B cell (primary cell): ENCODE data around the gene TNIP1. TPM values are rescaled to one million over a fixed set of nuclear protein-coding genes. Genes with fewer than 3 reads are reported as not detected.

Source experiments
- ATAC-seq: fragments of 200-7000 bp; cut with Tn5 transposase; one replicate; pipeline ENCODE4 v1.10.0; 2021; ENCODE audit warnings: low read depth, mild to moderate bottlenecking, moderate number of reproducible peaks, moderate library complexity
- CTCF ChIA-PET: fragments of 350-600 bp; sonication (Branson Sonifier 250); formaldehyde crosslinking; loops from one replicate; lab custom pipeline; 2021; ENCODE audit warnings: antibody characterized with exemption, inconsistent platforms; lab: Charles Lee
- POLR2A ChIA-PET: fragments of 350-600 bp; sonication (Branson Sonifier 250); formaldehyde crosslinking; loops from one replicate; lab custom pipeline; 2021; ENCODE audit warnings: antibody characterized with exemption; lab: Charles Lee
- DNase-seq: peaks from one replicate; pipeline ENCODE4 v3.0.0; 2013
- H2AFZ ChIP-seq: 2 replicates; pipeline ENCODE4 v1.6.1; 2012; ENCODE audit warnings: mild to moderate bottlenecking, low read depth, low read length; ENCODE audit not compliant: insufficient read depth, poor library complexity, severe bottlenecking
- H3K27ac ChIP-seq, 2 donors: 1 replicate in 1 of 2; 2 replicates in 1 of 2; pipeline ENCODE4 v1.5.1; 2012 to 2013; ENCODE audit warnings: low read length in 2 of 2, mild to moderate bottlenecking in 2 of 2, moderate library complexity in 1 of 2
- H3K27me3 ChIP-seq, 4 experiments: fragments of 200-600 bp in 1 of 4; sonication (generic) in 1 of 4; replicated peaks in 1 of 4; 1 replicate in 2 of 4; 2 replicates in 2 of 4; pipeline versions ENCODE4 v1.6.1 to v1.7.0; 2013 to 2016; ENCODE audit warnings: low read length in 3 of 4, mild to moderate bottlenecking in 2 of 4, mixed read lengths in 1 of 4, moderate library complexity in 1 of 4; ENCODE audit not compliant: insufficient read depth in 4 of 4, control insufficient read depth in 3 of 4; ENCODE audit errors: control extremely low read depth in 1 of 4
- H3K36me3 ChIP-seq, 2 experiments: replicated peaks in 1 of 2; 1 replicate in 1 of 2; 2 replicates in 1 of 2; pipeline versions ENCODE4 v1.6.1 to v1.7.1; 2013; ENCODE audit warnings: low read length in 1 of 2; ENCODE audit not compliant: insufficient read depth in 2 of 2, control insufficient read depth in 1 of 2; ENCODE audit errors: control extremely low read depth in 1 of 2, extremely low read depth in 1 of 2
- H3K4me1 ChIP-seq, 2 donors: fragments of 200-600 bp in 1 of 2; sonication (generic) in 1 of 2; 1 replicate in 1 of 2; 2 replicates in 1 of 2; pipeline versions ENCODE4 v1.5.1 to v1.6.1; 2013 to 2017; ENCODE audit warnings: low read length in 2 of 2; ENCODE audit not compliant: control insufficient read depth in 2 of 2, insufficient read depth in 2 of 2
- H3K4me2 ChIP-seq: replicated peaks from 2 replicates; pipeline ENCODE3; 2012; ENCODE audit warnings: mild to moderate bottlenecking, low read depth, low read length; ENCODE audit not compliant: poor library complexity, severe bottlenecking
- H3K4me3 ChIP-seq, 5 experiments: fragments of 200-600 bp in 1 of 5; sonication (generic) in 1 of 5; 1 replicate in 3 of 5; 2 replicates in 2 of 5; pipeline versions ENCODE4 v1.5.1 to v1.7.0; 2011 to 2016; ENCODE audit warnings: low read length in 4 of 5, mild to moderate bottlenecking in 4 of 5, low read depth in 2 of 5, control low read depth in 1 of 5, moderate library complexity in 1 of 5; ENCODE audit not compliant: insufficient read depth in 1 of 5; ENCODE audit errors: control extremely low read depth in 1 of 5, extremely low read depth in 1 of 5
- H3K79me2 ChIP-seq: fragments of 200-600 bp; sonication (generic); one replicate; pipeline ENCODE4 v1.6.0; 2016; ENCODE audit warnings: low read length; ENCODE audit not compliant: control insufficient read depth, insufficient read depth
- H3K9ac ChIP-seq: fragments of 200-600 bp; sonication (generic); 2 replicates; pipeline ENCODE4 v1.6.1; 2017; ENCODE audit warnings: mild to moderate bottlenecking, low read length, moderate library complexity
- H3K9me3 ChIP-seq, 3 donors: one replicate each; pipeline versions ENCODE4 v1.6.1 to v1.7.1; 2013; ENCODE audit warnings: low read length in 2 of 3; ENCODE audit not compliant: control insufficient read depth in 2 of 3, insufficient read depth in 1 of 3; ENCODE audit errors: control extremely low read depth in 1 of 3
- H4K20me1 ChIP-seq: 2 replicates; pipeline ENCODE4 v1.6.0; 2012; ENCODE audit warnings: mild to moderate bottlenecking, low read length; ENCODE audit not compliant: insufficient read depth, control insufficient read depth, poor library complexity, severe bottlenecking
- H3K27ac Mint-ChIP-seq: one replicate; pipeline ENCODE4 v1.8.0; 2021; ENCODE audit warnings: mixed read lengths
- H3K27me3 Mint-ChIP-seq: one replicate; pipeline ENCODE4 v1.8.0; 2021; ENCODE audit warnings: mixed read lengths
- H3K4me1 Mint-ChIP-seq: one replicate; pipeline ENCODE4 v1.8.0; 2021; ENCODE audit warnings: mixed read lengths
- H3K4me3 Mint-ChIP-seq: one replicate; pipeline ENCODE4 v1.8.0; 2021; ENCODE audit warnings: mixed read lengths
- H3K9me3 Mint-ChIP-seq: one replicate; pipeline ENCODE4 v1.8.0; 2022; ENCODE audit warnings: mixed read lengths; ENCODE audit not compliant: insufficient read depth
- EZH2 ChIP-seq: IDR thresholded peaks from 2 replicates; pipeline ENCODE4 v1.6.1; 2012; ENCODE audit warnings: borderline replicate concordance, low read depth, mild to moderate bottlenecking, moderate library complexity, low read length; ENCODE audit not compliant: insufficient read depth, poor library complexity, severe bottlenecking
- WGBS: methylation state at CpG from one replicate; pipeline ENCODE4 v1.1.5; 2013; ENCODE audit warnings: missing lambda C conversion rate; ENCODE audit not compliant: insufficient coverage; 5-methylcytosine and 5-hydroxymethylcytosine counted together
- intact Hi-C: fragments of 100-400 bp; cut with micrococcal nuclease; formaldehyde crosslinking; loops from one replicate; pipeline ENCODE4 v1.10.0; 2022
- polyA plus RNA-seq: library from polyadenylated mRNA; depleted of rRNA; stranded (reverse); fragments of >200 nt; gene quantifications from 2 replicates; pipeline ENCODE4 v1.2.3, GENCODE V29; 2012
- total RNA-seq, 2 donors: library from RNA; stranded (reverse); fragments of 120-200 nt in 1 of 2; gene quantifications; 1 replicate in 1 of 2; 2 replicates in 1 of 2; pipeline versions ENCODE4 v1.2.3 to v1.2.4, GENCODE V29; 2013 to 2022
- TF ChIP-seq, protein P1 (sequence below): fragments of 200-600 bp; IDR thresholded peaks from one replicate; pipeline ENCODE4 v1.8.0; 2022; ENCODE audit warnings: antibody characterized with exemption, mild to moderate bottlenecking

The TNIP1 gene
- total and polyA plus RNA-seq, 2 donors (not counting 1 experiment from before 2014, with no cell fraction given) = 108 to 294 TPM

DNA sequence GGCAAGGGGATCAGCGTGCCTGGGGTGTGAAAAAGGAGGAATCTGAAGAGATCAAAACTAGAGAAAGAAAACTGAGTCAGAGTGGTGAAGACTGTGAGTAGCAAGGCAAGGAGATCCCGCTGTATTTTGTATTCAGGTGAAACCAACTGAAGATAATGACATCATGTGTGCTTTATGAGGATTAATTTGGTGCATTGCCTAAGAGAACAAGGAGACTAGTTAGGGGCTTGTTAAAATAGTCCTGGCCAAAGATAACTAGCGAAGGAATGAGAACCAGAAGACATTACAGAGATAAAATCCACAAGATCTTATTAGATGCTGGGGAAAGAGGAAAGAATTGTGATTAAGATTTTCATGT lies 77.4 kb downstream of the TNIP1 start:
- Histone ChIP-seq H3K27me3 (peaks cover 0 to 3% (median 0%) of the 10 kb centered on the region in 4 experiments), H3K4me1 (no peaks in the 10 kb centered on the region), H2AFZ (no peak overlapping the region), H3K4me3 (no peak overlapping the region), H3K9me3 (no peaks in the 10 kb centered on the region), H4K20me1 (no peaks in the 10 kb centered on the region), H3K79me2 (no peaks in the 10 kb centered on the region), H3K9ac (no peak overlapping the region), H3K36me3 (no peaks in the 10 kb centered on the region), H3K27ac (no peak overlapping the region), H3K4me2 (no peak overlapping the region)
- CTCF ChIA-PET = interaction anchor here (1.8 kb wide), 1 partner anchor 164 kb away, joined by 4 read pairs; no protein-coding TSS in a partner anchor
- Mint-ChIP-seq H3K27ac (no peak overlapping the region), H3K27me3 (peaks cover 19% of the 10 kb centered on the region), H3K9me3 (no peaks in the 10 kb centered on the region), H3K4me3 (no peak overlapping the region), H3K4me1 (no peaks in the 10 kb centered on the region)
- intact Hi-C loops = no loop called here
- POLR2A ChIA-PET = no interaction called here
- ATAC-seq (no peak), DNase-seq (no peak)
- WGBS = 95% methylated on average over 2 of the region's 3 CpGs
- no peak for TF ChIP-seq EZH2
- TF ChIP-seq, protein P1, sequence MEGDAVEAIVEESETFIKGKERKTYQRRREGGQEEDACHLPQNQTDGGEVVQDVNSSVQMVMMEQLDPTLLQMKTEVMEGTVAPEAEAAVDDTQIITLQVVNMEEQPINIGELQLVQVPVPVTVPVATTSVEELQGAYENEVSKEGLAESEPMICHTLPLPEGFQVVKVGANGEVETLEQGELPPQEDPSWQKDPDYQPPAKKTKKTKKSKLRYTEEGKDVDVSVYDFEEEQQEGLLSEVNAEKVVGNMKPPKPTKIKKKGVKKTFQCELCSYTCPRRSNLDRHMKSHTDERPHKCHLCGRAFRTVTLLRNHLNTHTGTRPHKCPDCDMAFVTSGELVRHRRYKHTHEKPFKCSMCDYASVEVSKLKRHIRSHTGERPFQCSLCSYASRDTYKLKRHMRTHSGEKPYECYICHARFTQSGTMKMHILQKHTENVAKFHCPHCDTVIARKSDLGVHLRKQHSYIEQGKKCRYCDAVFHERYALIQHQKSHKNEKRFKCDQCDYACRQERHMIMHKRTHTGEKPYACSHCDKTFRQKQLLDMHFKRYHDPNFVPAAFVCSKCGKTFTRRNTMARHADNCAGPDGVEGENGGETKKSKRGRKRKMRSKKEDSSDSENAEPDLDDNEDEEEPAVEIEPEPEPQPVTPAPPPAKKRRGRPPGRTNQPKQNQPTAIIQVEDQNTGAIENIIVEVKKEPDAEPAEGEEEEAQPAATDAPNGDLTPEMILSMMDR = no peak

DNA sequence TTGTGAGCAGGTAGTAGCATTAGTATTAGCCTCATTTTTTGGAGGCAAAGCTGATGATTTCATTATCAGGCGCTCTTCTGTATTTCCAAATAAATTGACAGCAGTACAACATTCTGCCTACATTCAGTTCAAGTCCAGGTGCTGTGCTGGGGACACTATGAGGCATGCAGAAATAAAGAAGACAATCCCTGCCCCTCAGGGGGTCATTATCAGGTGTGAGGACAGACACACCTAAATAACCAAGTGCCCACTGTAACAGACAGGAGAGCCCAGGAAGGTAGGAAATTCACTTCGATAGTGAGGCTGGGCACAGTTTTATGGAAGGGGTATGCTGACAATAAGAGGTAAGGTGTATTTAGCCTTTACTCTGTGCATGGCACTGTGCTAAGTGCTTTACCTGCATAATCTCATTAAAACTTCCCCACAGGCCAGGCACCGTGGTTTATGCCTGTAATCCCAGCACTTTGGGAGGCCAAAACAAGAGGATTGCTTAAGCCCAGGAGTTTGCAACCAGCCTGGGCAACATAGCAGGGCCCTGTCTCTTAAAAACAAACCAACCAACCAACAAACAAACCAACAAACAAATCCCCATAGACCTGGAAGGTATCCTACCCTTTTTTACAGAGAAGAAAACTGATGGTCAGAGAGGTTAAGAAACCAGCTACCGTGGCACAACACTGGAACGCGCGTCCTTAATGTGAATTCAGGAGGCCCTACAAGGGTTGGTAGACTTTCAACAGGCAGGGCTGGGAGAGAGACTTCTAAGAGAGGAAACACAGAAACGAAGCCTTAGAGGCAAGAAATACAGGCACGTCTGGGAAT lies 77.9 kb downstream of the TNIP1 start:
- TF ChIP-seq EZH2 = no peak
- TF ChIP-seq, protein P1 = no peak
- Histone ChIP-seq H3K36me3 (no peaks in the 10 kb centered on the region), H3K27ac (no peak overlapping the region), H3K79me2 (no peaks in the 10 kb centered on the region), H3K4me2 (no peak overlapping the region), H4K20me1 (no peaks in the 10 kb centered on the region), H3K9me3 (peaks cover 0 to 2% (median 0%) of the 10 kb centered on the region in 3 donors), H3K27me3 (peaks cover 0 to 3% (median 0%) of the 10 kb centered on the region in 4 experiments), H3K9ac (no peak overlapping the region), H3K4me3 (no peak overlapping the region), H2AFZ (no peak overlapping the region), H3K4me1 (no peaks in the 10 kb centered on the region)
- H3K27ac Mint-ChIP-seq = no peak overlapping the region
- peaks cover 19% of the 10 kb centered on the region for H3K27me3 Mint-ChIP-seq
- H3K9me3 Mint-ChIP-seq = no peaks in the 10 kb centered on the region
- ATAC-seq = no peak
- ChIA-PET CTCF (interaction anchor here (0.8 to 1.3 kb wide), 5 partner anchors 113 to 237 kb away, joined by 3 to 7 read pairs (median 3); no protein-coding TSS in a partner anchor), POLR2A (no interaction called here)
- H3K4me1 Mint-ChIP-seq = no peaks in the 10 kb centered on the region
- WGBS = 92% methylated on average over 7 of the region's 9 CpGs
- intact Hi-C loops = no loop called here
- no peak overlapping the region for H3K4me3 Mint-ChIP-seq
- no peak for DNase-seq
